Muscle layer of duodenum (tissue), 2 donors: ENCODE measurements around the gene ELMO1.

Experiments
- H3K27ac ChIP-seq: one replicate; pipeline ENCODE4 v1.7.0; 2013; ENCODE audit warnings: mild to moderate bottlenecking, low read length
- H3K27me3 ChIP-seq: one replicate; pipeline ENCODE4 v1.7.0; 2013; ENCODE audit warnings: low read depth, mild to moderate bottlenecking, control low read depth, low read length
- H3K36me3 ChIP-seq, 2 donors: one replicate each; pipeline ENCODE4 v1.7.0; 2013; ENCODE audit warnings: low read length in 2 of 2, control low read depth in 1 of 2, mild to moderate bottlenecking in 1 of 2; ENCODE audit not compliant: insufficient read depth in 2 of 2, control insufficient read depth in 1 of 2
- H3K4me1 ChIP-seq, 2 donors: one replicate each; pipeline ENCODE4 v1.7.0; 2013; ENCODE audit warnings: low read length in 2 of 2, mild to moderate bottlenecking in 2 of 2, control low read depth in 1 of 2, moderate library complexity in 1 of 2; ENCODE audit not compliant: insufficient read depth in 2 of 2, control insufficient read depth in 1 of 2
- H3K4me3 ChIP-seq, 2 donors: one replicate each; pipeline ENCODE4 v1.7.0; 2013; ENCODE audit warnings: low read length in 2 of 2, low read depth in 1 of 2, mild to moderate bottlenecking in 1 of 2
- H3K9me3 ChIP-seq, 2 donors: one replicate each; pipeline ENCODE4 v1.7.0; 2013; ENCODE audit warnings: low read length in 2 of 2, control low read depth in 1 of 2, mild to moderate bottlenecking in 1 of 2; ENCODE audit not compliant: control insufficient read depth in 1 of 2
- donor health status: healthy.

ELMO1 gene

DNA sequence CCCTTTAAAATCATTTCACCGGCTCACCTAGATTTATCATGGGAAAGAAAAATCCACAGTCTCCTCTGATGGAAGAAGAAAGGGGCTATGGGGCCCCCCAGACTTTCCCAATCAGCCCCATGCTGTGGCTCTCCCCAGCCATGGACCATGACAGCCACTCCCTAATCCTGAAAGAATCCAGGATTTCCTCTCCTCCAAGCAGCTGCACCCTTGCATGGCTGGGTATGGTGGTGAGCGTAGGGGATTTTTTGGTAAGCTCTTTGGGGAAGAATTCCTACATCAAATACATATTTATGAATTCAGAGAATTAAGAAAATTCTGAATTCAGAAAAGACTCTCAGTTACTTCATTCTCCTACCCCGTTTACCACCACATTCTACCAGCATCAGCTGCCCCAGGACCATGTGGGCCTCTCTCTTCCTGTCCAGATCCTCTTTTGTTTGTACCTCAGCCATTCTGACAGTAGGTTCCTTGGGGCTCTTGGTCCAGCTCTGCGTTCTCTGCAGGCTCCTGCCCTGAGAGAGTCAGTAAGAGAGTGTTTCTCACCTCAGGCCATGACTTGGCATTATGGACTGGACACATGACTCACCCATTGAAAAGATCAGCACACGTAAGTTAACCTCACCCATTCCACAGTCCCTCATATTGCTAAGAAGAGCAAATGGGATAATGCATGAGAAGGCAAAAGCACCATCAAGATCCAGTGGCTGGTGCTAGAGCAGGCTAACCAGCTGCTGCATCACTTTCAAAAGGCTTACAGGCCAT lies 337.8 kb downstream of the ELMO1 start:
- Histone ChIP-seq H3K9me3 (no peaks in the 10 kb centered on the region), H3K4me1 (peaks cover 0 to 18% of the 10 kb centered on the region in 2 donors), H3K36me3 (no peaks in the 10 kb centered on the region), H3K4me3 (no peak overlapping the region), H3K27me3 (no peaks in the 10 kb centered on the region), H3K27ac (no peak overlapping the region)

GRCh38 chr7:37109843-37110242 lies 338.8 kb downstream of the ELMO1 start:
- Histone ChIP-seq H3K9me3 (no peaks in the 10 kb centered on the region), H3K36me3 (no peaks in the 10 kb centered on the region), H3K4me1 (peaks cover 0 to 18% of the 10 kb centered on the region in 2 donors), H3K27me3 (no peaks in the 10 kb centered on the region), H3K27ac (no peak overlapping the region), H3K4me3 (no peak overlapping the region)

GRCh38 chr7:37109016-37109683 lies 339.5 kb downstream of the ELMO1 start:
- Histone ChIP-seq H3K27ac (no peak overlapping the region), H3K9me3 (no peaks in the 10 kb centered on the region), H3K4me1 (peaks cover 0 to 18% of the 10 kb centered on the region in 2 donors), H3K36me3 (no peaks in the 10 kb centered on the region), H3K4me3 (no peak overlapping the region), H3K27me3 (no peaks in the 10 kb centered on the region)

- no peaks in the 10 kb centered on the region for H3K36me3 ChIP-seq
- H3K27me3 ChIP-seq, result no peaks in the 10 kb centered on the region
- H3K4me1 ChIP-seq, result peaks cover 0 to 18% of the 10 kb centered on the region in 2 donors
- H3K27ac ChIP-seq, result no peak overlapping the region
- H3K4me3 ChIP-seq, result no peak overlapping the region
- no peaks in the 10 kb centered on the region for H3K9me3 ChIP-seq
Measured at GRCh38 chr7:37108615-37109014, 340.0 kb downstream of the ELMO1 start.

DNA sequence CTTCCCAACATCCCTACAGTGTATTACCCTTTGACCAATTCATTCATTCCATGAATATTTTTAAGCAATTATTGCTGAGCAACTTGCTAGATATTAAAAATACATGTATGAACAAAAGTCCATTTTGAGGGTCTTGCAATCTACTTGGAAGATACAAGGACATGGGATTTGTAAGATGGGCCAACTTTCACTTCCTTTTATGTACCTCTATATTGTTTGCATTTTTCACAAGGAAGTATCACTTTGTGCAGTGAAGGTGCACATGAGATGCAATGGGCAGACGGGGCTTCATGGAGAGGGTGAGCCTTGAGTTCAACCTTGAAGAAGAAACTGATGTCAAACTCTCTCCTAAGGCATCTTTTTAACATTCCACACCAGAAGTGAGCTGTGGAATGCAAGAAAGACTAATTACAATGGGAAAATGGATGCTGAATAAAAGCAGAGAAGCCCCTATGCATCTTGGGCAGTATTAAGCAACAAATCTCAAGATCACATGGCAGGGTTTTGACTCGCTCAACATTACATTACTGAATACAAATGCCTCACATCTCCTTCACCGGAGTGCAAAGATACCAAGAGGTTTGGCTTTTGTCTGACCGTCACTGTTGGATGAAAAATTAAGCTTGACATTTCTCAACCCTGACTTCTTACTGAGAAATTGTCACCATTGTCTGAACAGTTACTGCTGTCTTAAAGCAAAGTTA lies 341.5 kb downstream of the ELMO1 start:
- H3K27ac ChIP-seq, result no peak overlapping the region
- no peaks in the 10 kb centered on the region for H3K27me3 ChIP-seq
- H3K36me3 ChIP-seq, result no peaks in the 10 kb centered on the region
- H3K9me3 ChIP-seq, result no peaks in the 10 kb centered on the region
- peaks cover 0 to 18% of the 10 kb centered on the region in 2 donors for H3K4me1 ChIP-seq
- no peak overlapping the region for H3K4me3 ChIP-seq

DNA sequence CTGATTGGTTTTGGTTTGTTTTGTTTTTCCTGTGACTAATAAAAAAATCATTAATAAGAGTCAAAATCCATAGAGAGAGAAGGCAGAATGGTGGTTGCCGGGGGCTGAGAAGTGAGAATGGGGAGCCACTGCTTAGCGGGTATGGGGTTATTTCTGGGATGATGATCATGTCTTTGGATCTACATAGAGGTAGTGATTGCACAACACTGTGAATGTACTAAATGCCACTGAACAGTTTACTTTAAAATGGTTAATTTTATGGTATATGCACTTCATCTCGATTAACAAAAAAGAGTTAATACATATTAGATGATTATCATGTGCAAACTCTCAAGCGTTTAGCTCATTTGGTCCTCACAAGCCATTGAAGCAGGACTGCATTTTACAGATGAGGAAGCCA lies 342.9 kb downstream of the ELMO1 start:
- Histone ChIP-seq H3K36me3 (no peaks in the 10 kb centered on the region), H3K4me1 (peaks cover 0 to 18% of the 10 kb centered on the region in 2 donors), H3K27ac (no peak overlapping the region), H3K9me3 (no peaks in the 10 kb centered on the region), H3K4me3 (no peak overlapping the region), H3K27me3 (no peaks in the 10 kb centered on the region)

- no peak overlapping the region for H3K4me3 ChIP-seq
- H3K27ac ChIP-seq, result no peak overlapping the region
- no peaks in the 10 kb centered on the region for H3K9me3 ChIP-seq
- peaks cover 0 to 18% of the 10 kb centered on the region in 2 donors for H3K4me1 ChIP-seq
- H3K27me3 ChIP-seq, result no peaks in the 10 kb centered on the region
- no peaks in the 10 kb centered on the region for H3K36me3 ChIP-seq
Measured at GRCh38 chr7:37104822-37105518, 343.7 kb downstream of the ELMO1 start.

- Histone ChIP-seq H3K36me3 (no peaks in the 10 kb centered on the region), H3K27me3 (no peaks in the 10 kb centered on the region), H3K4me3 (no peak overlapping the region), H3K27ac (no peak overlapping the region), H3K9me3 (no peaks in the 10 kb centered on the region), H3K4me1 (no peaks in the 10 kb centered on the region)
Measured at GRCh38 chr7:37102518-37103137, 346.0 kb downstream of the ELMO1 start.

DNA sequence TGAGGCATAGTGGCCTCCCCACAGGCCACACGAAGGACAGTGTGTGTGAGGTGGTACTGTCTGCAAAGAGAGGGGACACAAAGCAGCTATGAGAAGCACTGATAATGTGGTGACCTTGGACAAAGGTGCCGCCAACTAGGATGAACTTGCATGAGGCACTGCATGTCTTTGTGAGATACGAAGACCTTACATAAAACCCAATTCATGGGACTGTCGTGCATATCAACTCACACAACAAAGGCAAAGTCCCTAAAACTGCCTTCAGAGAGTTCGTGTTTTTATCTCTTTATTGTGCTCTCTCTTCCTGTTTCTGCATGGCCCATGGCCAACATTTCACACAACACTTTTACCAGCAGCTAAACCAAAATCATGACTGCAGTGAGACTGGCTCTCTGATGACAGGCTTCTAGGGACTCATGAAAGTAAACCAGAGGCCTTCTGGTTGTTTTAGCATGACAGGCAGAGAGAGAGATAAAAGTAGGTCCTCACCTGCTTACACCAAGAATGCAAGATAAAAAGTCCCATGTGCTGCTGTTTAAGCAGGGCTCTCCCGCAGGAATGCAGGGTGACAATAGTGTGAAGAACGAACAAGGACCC lies 347.8 kb downstream of the ELMO1 start:
- H3K4me1 ChIP-seq, result no peaks in the 10 kb centered on the region
- H3K27me3 ChIP-seq, result no peaks in the 10 kb centered on the region
- no peaks in the 10 kb centered on the region for H3K9me3 ChIP-seq
- no peak overlapping the region for H3K27ac ChIP-seq
- no peak overlapping the region for H3K4me3 ChIP-seq
- no peaks in the 10 kb centered on the region for H3K36me3 ChIP-seq

DNA sequence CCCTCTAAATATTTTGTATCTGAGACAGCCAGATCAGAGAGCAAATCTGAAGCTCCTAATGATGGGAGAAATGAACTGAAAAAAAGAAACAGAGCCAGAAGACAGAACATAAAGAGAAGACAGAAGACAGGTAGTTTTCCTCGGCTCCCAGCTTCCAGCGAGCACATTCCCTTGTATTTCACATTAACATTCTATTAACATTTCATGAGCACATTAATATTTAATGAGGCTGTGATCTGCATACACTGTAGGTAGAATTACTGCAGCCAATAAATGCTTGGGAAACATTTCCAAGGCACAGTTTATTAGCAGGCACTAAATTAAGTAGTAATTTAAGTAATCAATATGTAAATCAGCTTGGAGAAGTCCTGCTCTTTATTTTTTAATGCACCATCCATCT lies 349.9 kb downstream of the ELMO1 start:
- Histone ChIP-seq H3K9me3 (no peaks in the 10 kb centered on the region), H3K36me3 (no peaks in the 10 kb centered on the region), H3K4me3 (no peak overlapping the region), H3K27ac (no peak overlapping the region), H3K4me1 (peaks cover 0 to 7% of the 10 kb centered on the region in 2 donors), H3K27me3 (no peaks in the 10 kb centered on the region)
